ENCODE results near the gene NPRL2. TPM values are rescaled to one million over a fixed set of nuclear protein-coding genes. Genes with fewer than 3 reads are reported as not detected.

Gene NPRL2
- total RNA-seq, 2 donors from 2014 or later = 21.8 TPM

- Mint-ChIP-seq H3K4me1 (peaks cover 34% of the 10 kb centered on the region), H3K4me3 (no peak overlapping the region), H3K27me3 (ENCODE audit: insufficient read depth) (no peaks in the 10 kb centered on the region), H3K36me3 (ENCODE audit: low read depth) (peaks cover 20% of the 10 kb centered on the region), H3K27ac (no peak overlapping the region), H3K9me3 (no peaks in the 10 kb centered on the region)
- H3K27ac ChIP-seq (ENCODE audit: low read depth, low read length) = no peak overlapping the region
- no peak overlapping the region for H3K4me3 ChIP-seq (ENCODE audit: low read length)
- DNase-seq = no peak
- H3K36me3 ChIP-seq (ENCODE audit: control insufficient read depth, insufficient read depth, low read length) = peaks cover 47% of the 10 kb centered on the region
- no peak for TF ChIP-seq CTCF (conservative IDR thresholded peaks at IDR 0.05)
- H3K27me3 ChIP-seq (ENCODE audit: control insufficient read depth, insufficient read depth, low read length, poor library complexity, severe bottlenecking) = no peaks in the 10 kb centered on the region
- H3K4me1 ChIP-seq (ENCODE audit: control insufficient read depth, insufficient read depth, low read length) = peaks cover 27% of the 10 kb centered on the region
- no peaks in the 10 kb centered on the region for H3K9me3 ChIP-seq (ENCODE audit: control insufficient read depth, low read length)
- H3K9ac ChIP-seq (ENCODE audit: extremely low read depth, low read length, poor library complexity, severe bottlenecking) = no peak overlapping the region
- 85 to 89% methylated on average over 5 of the region's 5 CpGs for WGBS, 2 experiments (ENCODE audit: insufficient coverage in 1 of 2, insufficient read length in 1 of 2)
Measured at GRCh38 chr3:50323614-50324199, 26.9 kb downstream of the NPRL2 start.

DNA sequence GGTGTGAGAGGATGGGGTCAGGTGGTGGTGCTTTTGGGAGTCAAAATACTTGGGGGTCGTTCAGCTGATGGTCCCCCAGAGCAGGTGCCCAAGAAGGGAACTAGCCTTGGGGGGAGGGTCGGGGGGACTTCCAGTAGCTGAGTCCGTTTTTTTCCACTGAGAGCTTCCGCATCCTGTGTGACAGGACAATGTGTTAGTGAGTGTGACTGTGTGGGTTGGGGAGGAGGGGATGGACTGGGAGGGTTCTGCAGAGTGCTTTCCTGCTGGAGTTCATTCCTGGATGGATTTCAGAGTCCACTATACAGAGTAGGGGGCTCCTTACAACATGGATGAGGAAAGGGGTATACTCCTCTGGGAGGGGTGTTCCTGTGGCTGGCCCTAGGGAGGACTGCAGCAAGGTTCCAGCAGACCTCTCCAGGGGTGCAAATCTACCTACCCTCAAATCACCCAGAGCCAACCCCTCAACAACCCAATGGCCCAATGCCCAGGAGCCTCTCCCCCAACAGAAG lies 27.4 kb downstream of the NPRL2 start:
- Histone ChIP-seq H3K27me3 (ENCODE audit: control insufficient read depth, insufficient read depth, low read length, poor library complexity, severe bottlenecking) (no peaks in the 10 kb centered on the region), H3K4me3 (ENCODE audit: low read length) (no peak overlapping the region), H3K4me1 (ENCODE audit: control insufficient read depth, insufficient read depth, low read length) (peaks cover 23% of the 10 kb centered on the region), H3K9me3 (ENCODE audit: control insufficient read depth, low read length) (no peaks in the 10 kb centered on the region), H3K27ac (ENCODE audit: low read depth, low read length) (no peak overlapping the region), H3K36me3 (ENCODE audit: control insufficient read depth, insufficient read depth, low read length) (peaks cover 52% of the 10 kb centered on the region), H3K9ac (ENCODE audit: extremely low read depth, low read length, poor library complexity, severe bottlenecking) (no peak overlapping the region)
- H3K36me3 Mint-ChIP-seq (ENCODE audit: low read depth) = peaks cover 26% of the 10 kb centered on the region
- H3K27ac Mint-ChIP-seq = no peak overlapping the region
- no peaks in the 10 kb centered on the region for H3K27me3 Mint-ChIP-seq (ENCODE audit: insufficient read depth)
- 81% methylated on average over 4 of the region's 4 CpGs; no CpG with 5 or more reads in 1 of the 2 experiments for WGBS, 2 experiments (ENCODE audit: insufficient coverage in 1 of 2, insufficient read length in 1 of 2)
- TF ChIP-seq CTCF (conservative IDR thresholded peaks at IDR 0.05) = no peak
- H3K9me3 Mint-ChIP-seq = no peaks in the 10 kb centered on the region
- H3K4me3 Mint-ChIP-seq = peak overlapping the region; percentile 87
- peaks cover 35% of the 10 kb centered on the region for H3K4me1 Mint-ChIP-seq
- DNase-seq = no peak

DNA sequence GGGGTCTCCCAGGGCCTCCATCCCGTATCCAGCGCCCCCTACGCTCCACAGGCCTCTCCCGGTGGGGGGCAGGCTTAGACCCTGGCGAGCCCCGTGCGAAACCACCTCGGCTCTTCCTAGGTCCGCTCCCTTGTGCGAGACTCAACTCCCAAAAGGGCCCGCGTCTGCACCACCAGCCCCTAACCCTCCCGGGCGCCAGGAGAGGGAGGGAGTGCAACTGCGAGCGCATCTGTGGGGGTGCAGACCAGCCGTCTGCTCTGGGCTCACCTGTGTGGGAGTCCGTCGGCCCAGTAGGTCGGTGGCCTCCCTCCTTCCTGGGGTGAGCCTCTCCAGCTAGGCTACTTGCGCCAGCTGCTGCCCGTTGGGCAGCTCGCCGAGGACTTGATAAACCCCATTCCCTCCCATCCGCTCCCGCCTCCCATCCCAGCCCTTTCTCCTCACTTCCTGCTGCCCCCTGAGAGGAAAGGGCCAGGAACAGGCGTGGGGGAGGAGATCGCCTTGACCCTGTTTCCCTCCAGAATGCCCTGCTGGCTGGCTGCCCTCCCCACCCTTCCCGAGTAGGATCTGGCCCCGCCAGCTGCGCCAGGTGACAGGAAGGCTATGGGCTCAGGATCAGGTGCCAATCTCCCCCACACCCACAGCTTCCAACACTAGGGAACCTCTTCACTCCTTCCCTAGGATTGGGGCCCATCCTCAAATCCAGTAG lies 28.0 kb downstream of the NPRL2 start, which contains the start of gene HYAL2:
TSS of gene HYAL2 (minus strand) at position 360 of the 706 bp plus-strand sequence. CDS start 2,256 bp downstream, outside the sequence.
- Mint-ChIP-seq H3K27me3 (ENCODE audit: insufficient read depth) (no peaks in the 10 kb centered on the region), H3K27ac (peak within 1 kb of the TSS; percentile 99), H3K36me3 (ENCODE audit: low read depth) (peaks cover 29% of the 10 kb centered on the region), H3K4me1 (peaks cover 35% of the 10 kb centered on the region), H3K9me3 (no peaks in the 10 kb centered on the region), H3K4me3 (peak within 1 kb of the TSS; percentile 87)
- peaks cover 57% of the 10 kb centered on the region for H3K36me3 ChIP-seq (ENCODE audit: control insufficient read depth, insufficient read depth, low read length)
- H3K4me3 ChIP-seq (ENCODE audit: low read length) = peak within 1 kb of the TSS; percentile 100
- no peaks in the 10 kb centered on the region for H3K27me3 ChIP-seq (ENCODE audit: control insufficient read depth, insufficient read depth, low read length, poor library complexity, severe bottlenecking)
- TF ChIP-seq CTCF (conservative IDR thresholded peaks at IDR 0.05) = no peak
- DNase-seq = peak; percentile 82
- no peaks in the 10 kb centered on the region for H3K9me3 ChIP-seq (ENCODE audit: control insufficient read depth, low read length)
- H3K9ac ChIP-seq (ENCODE audit: extremely low read depth, low read length, poor library complexity, severe bottlenecking) = peak within 1 kb of the TSS; percentile 97
- WGBS, 2 experiments (ENCODE audit: insufficient coverage in 1 of 2, insufficient read length in 1 of 2) = 47 to 57% methylated on average over 11 to 31 of the region's 31 CpGs
- peak within 1 kb of the TSS; percentile 100 for H3K27ac ChIP-seq (ENCODE audit: low read depth, low read length)
- H3K4me1 ChIP-seq (ENCODE audit: control insufficient read depth, insufficient read depth, low read length) = peaks cover 23% of the 10 kb centered on the region
